NCI-H2081 (cell line): ENCODE data around the gene ATP13A2.

Source experiments
- DNase-seq, 2 experiments: peaks; one replicate each; lab custom pipeline; 2025; lab: John Stamatoyannopoulos, UW

The ATP13A2 gene

GRCh38 chr1:17031436-17031835 is 19.7 kb upstream of the ATP13A2 start:
- no peak for DNase-seq

- no peak for DNase-seq
Observed at GRCh38 chr1:17030206-17030605, 18.5 kb upstream of the ATP13A2 start.

GRCh38 chr1:17028662-17029188 is 17.0 kb upstream of the ATP13A2 start:
- no peak for DNase-seq

GRCh38 chr1:17027900-17028299 is 16.2 kb upstream of the ATP13A2 start:
- DNase-seq: no peak

- no peak for DNase-seq
Observed at GRCh38 chr1:17027403-17027802, 15.7 kb upstream of the ATP13A2 start.

GRCh38 chr1:17024721-17025120 is 13.0 kb upstream of the ATP13A2 start:
- no peak for DNase-seq

GRCh38 chr1:17023573-17023972 is 11.8 kb upstream of the ATP13A2 start:
- no peak for DNase-seq

- no peak for DNase-seq
Observed at GRCh38 chr1:17023102-17023501, 11.4 kb upstream of the ATP13A2 start.

- DNase-seq: no peak
Observed at GRCh38 chr1:17021896-17022295, 10.2 kb upstream of the ATP13A2 start.

GRCh38 chr1:17020502-17020901 is 8.8 kb upstream of the ATP13A2 start:
- DNase-seq: no peak

- DNase-seq: no peak
Observed at GRCh38 chr1:17018849-17019248, 7.1 kb upstream of the ATP13A2 start.

- DNase-seq: no peak
Observed at GRCh38 chr1:17017435-17017834, 5.7 kb upstream of the ATP13A2 start.

GRCh38 chr1:17016317-17016661 is 4.6 kb upstream of the ATP13A2 start:
- DNase-seq: no peak

- DNase-seq: no peak
Observed at GRCh38 chr1:17014671-17015567, 3.2 kb upstream of the ATP13A2 start.

- DNase-seq: no peak
Observed at GRCh38 chr1:17013491-17014320, 2.0 kb upstream of the ATP13A2 start.

GRCh38 chr1:17012775-17013490 is 1.2 kb upstream of the ATP13A2 start:
- no peak for DNase-seq

GRCh38 chr1:17011092-17011438 is 663 bp downstream of the ATP13A2 start:
- DNase-seq: no peak

GRCh38 chr1:17009706-17010105 is 2.0 kb downstream of the ATP13A2 start:
- DNase-seq: no peak

GRCh38 chr1:17008208-17008855 is 3.4 kb downstream of the ATP13A2 start:
- DNase-seq: no peak

- no peak for DNase-seq
Observed at GRCh38 chr1:17007121-17007520, 4.6 kb downstream of the ATP13A2 start.

- no peak for DNase-seq
Observed at GRCh38 chr1:17005365-17005740, 6.4 kb downstream of the ATP13A2 start.
